BLaER1 (cell line): ENCODE data around the gene COL16A1.

Experiments used
- H3K27ac ChIP-seq: shearing (Covaris generic); formaldehyde crosslinking; 2 replicates; pipeline ENCODE4 v1.8.1; 2022
- H3K27me3 ChIP-seq: shearing (Covaris generic); formaldehyde crosslinking; 2 replicates; pipeline ENCODE4 v1.8.1; 2022
- H3K36me3 ChIP-seq: shearing (Covaris generic); formaldehyde crosslinking; 2 replicates; pipeline ENCODE4 v1.8.1; 2022
- H3K4me1 ChIP-seq: shearing (Covaris generic); formaldehyde crosslinking; 2 replicates; pipeline ENCODE4 v1.8.1; 2022
- H3K4me2 ChIP-seq: shearing (Covaris generic); formaldehyde crosslinking; 2 replicates; pipeline ENCODE4 v1.8.1; 2022
- H3K4me3 ChIP-seq: shearing (Covaris generic); formaldehyde crosslinking; 2 replicates; pipeline ENCODE4 v1.8.1; 2022
- H3K9ac ChIP-seq: shearing (Covaris generic); formaldehyde crosslinking; 2 replicates; pipeline ENCODE4 v1.8.1; 2022
- H3K9me3 ChIP-seq: shearing (Covaris generic); formaldehyde crosslinking; 2 replicates; pipeline ENCODE4 v1.8.1; 2022
- H4K20me1 ChIP-seq: shearing (Covaris generic); formaldehyde crosslinking; 2 replicates; pipeline ENCODE4 v1.8.1; 2022
- Cebpa-rat ChIP-seq: shearing (Covaris generic); IDR thresholded peaks from 2 replicates; pipeline ENCODE4 v1.8.1; 2022

COL16A1 gene

DNA sequence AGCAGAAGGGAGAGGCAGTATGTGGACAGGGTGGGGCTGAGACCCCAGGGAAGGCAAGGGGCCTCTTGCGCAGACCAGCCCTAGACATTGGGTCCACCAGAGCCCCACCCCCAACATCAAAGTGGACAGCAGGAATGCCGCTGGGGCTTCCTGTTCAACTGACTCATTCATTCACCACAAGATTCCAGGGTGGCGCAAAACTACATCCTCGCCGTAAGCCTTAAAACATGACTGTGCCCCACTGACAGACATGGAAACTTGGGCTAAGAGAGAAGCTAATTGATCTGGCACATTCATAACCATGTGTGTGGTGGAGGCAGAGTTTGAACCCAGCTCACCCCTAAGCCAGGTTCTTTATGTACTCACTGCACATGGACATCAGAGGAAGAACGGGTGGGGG lies 14.0 kb downstream of the COL16A1 start:
- Histone ChIP-seq H3K27me3 (no peaks in the 10 kb centered on the region), H3K9me3 (no peaks in the 10 kb centered on the region), H3K27ac (no peak overlapping the region), H3K4me3 (no peak overlapping the region), H3K36me3 (no peaks in the 10 kb centered on the region), H3K4me1 (no peaks in the 10 kb centered on the region), H3K9ac (no peak overlapping the region), H3K4me2 (no peak overlapping the region), H4K20me1 (no peaks in the 10 kb centered on the region)
- TF ChIP-seq Cebpa-rat: no peak

DNA sequence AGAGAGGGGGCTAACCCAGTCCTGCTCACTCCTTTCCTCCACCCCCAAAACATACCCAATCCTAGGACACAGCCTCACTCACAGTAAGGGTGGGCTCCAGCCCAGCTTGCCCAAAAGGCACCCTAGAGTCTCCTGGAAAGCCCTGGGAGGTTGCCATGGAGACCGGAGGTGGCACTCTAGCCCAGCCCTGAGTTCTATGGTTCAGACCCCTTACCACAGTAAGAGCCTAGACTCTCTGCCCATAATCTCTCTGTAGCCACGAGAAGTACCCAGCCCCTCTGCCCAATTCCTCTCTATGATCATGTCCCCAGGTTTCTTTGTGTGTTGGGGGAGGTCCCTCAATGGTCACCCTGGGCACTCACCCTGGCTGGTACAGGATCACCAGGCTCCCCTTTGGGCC lies 14.4 kb downstream of the COL16A1 start:
- no peak overlapping the region for H3K27ac ChIP-seq
- no peak overlapping the region for H3K4me3 ChIP-seq
- H3K27me3 ChIP-seq: no peaks in the 10 kb centered on the region
- no peak overlapping the region for H3K9ac ChIP-seq
- H3K4me2 ChIP-seq: no peak overlapping the region
- H4K20me1 ChIP-seq: no peaks in the 10 kb centered on the region
- TF ChIP-seq Cebpa-rat: no peak
- no peaks in the 10 kb centered on the region for H3K36me3 ChIP-seq
- no peaks in the 10 kb centered on the region for H3K9me3 ChIP-seq
- no peaks in the 10 kb centered on the region for H3K4me1 ChIP-seq

DNA sequence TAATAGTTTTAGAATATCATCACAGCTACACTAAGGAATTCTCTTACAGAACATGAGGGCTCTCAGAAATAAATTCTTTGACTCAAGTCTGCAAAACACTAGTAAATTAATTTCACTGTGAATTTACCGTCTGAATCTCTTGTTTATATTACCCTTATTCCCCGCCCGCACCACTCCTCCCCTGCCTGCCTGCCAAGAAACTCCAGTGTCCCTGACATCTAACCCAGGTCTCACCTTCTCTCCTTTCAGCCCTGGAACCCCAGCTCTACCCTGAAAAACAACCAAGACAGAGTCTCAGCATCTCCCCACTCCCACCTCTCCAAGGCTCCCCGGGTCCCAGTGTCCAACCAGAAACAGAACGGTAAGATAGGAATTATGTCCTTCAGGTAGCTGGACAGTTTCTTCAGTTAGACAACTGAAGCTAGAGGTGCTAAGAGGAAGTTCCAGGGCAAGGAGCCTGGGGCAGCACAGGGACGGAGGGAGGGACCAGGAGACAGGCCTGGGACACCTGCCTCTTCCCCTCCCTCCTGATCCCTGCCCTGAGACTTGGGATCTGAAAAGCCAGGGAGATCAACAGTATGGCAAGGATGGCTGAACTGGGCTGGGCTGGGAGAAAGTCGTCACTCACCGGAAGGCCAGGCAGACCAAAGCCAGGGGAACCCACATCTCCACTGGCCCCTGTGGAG lies 15.4 kb downstream of the COL16A1 start:
- no peak overlapping the region for H3K27ac ChIP-seq
- no peak overlapping the region for H3K4me2 ChIP-seq
- no peaks in the 10 kb centered on the region for H3K9me3 ChIP-seq

DNA sequence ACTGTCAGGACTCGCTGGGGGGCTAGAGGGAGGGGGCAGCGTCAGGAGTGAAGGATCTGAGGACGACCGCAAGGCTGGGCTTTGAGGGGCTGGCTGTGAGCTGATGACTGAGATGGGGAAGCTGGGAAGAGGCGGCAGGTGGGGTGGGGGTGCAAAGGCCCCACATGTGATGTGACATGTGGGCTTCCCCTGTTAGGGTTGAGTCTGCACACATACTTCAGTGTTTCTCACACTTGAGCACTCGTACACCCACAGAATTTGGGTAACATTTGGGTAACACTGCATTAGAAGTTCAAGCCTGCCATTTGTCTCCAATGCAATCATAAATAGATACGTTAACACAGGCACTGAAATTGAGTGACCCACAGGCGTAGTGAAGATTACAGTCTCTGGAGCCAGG lies 16.2 kb downstream of the COL16A1 start:
- no peaks in the 10 kb centered on the region for H3K9me3 ChIP-seq
- no peaks in the 10 kb centered on the region for H4K20me1 ChIP-seq
- H3K36me3 ChIP-seq: no peaks in the 10 kb centered on the region
- H3K4me2 ChIP-seq: no peak overlapping the region
- no peak overlapping the region for H3K9ac ChIP-seq
- no peak overlapping the region for H3K4me3 ChIP-seq
- no peaks in the 10 kb centered on the region for H3K4me1 ChIP-seq
- TF ChIP-seq Cebpa-rat: no peak
- H3K27ac ChIP-seq: no peak overlapping the region
- no peaks in the 10 kb centered on the region for H3K27me3 ChIP-seq

More for the DNA sequence above, 15.4 kb downstream of the COL16A1 start:
- TF ChIP-seq Cebpa-rat: no peak
- no peaks in the 10 kb centered on the region for H3K36me3 ChIP-seq
- no peaks in the 10 kb centered on the region for H3K4me1 ChIP-seq
- H3K4me3 ChIP-seq: no peak overlapping the region
- H3K27me3 ChIP-seq: no peaks in the 10 kb centered on the region
- no peak overlapping the region for H3K9ac ChIP-seq
- no peaks in the 10 kb centered on the region for H4K20me1 ChIP-seq

DNA sequence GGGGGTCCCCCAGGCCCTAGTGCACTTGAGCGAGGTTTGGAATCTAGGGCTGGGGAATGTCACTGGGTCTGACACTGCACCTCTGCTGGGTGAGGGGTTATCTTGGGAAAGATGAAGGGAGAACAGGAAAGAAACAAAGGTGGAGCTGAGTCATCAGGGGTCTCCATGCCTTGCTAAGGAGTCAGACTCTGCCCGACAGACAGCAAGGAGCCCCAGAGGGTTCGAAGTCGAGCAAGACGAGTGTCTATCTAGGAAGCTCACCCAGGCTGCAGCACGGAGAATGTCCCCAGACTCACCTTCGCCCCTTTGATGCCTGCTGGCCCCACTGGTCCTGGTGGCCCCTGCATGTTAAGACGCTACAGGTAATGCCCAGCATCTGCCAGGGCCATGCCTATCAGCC lies 18.0 kb downstream of the COL16A1 start:
- Histone ChIP-seq H3K36me3 (no peaks in the 10 kb centered on the region), H3K4me2 (no peak overlapping the region), H3K27me3 (no peaks in the 10 kb centered on the region), H4K20me1 (no peaks in the 10 kb centered on the region), H3K9ac (no peak overlapping the region), H3K27ac (no peak overlapping the region), H3K9me3 (no peaks in the 10 kb centered on the region), H3K4me3 (no peak overlapping the region), H3K4me1 (peaks cover 6% of the 10 kb centered on the region; the same call in 1 of the 2 replicates)
- no peak for TF ChIP-seq Cebpa-rat

DNA sequence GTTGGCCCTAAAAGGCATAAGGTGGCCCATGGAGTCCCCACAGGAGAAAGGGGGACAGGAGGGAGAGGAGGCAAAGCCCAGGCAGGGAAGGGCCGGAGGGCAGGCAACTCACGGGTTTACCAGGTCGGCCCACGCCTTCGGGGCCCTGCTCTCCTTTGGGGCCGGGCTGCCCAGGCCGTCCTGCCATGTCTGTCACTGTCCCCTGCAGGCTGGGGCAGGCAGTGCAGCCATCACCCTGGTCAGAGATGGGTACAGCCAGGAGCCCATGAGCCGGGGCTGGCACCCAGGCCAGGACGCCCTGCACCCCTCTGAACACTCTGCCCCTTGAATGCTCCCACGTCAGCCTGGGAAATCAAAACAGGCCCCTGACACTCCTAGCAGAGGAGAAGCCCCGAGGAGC lies 19.8 kb downstream of the COL16A1 start:
- no peak overlapping the region for H3K4me2 ChIP-seq

DNA sequence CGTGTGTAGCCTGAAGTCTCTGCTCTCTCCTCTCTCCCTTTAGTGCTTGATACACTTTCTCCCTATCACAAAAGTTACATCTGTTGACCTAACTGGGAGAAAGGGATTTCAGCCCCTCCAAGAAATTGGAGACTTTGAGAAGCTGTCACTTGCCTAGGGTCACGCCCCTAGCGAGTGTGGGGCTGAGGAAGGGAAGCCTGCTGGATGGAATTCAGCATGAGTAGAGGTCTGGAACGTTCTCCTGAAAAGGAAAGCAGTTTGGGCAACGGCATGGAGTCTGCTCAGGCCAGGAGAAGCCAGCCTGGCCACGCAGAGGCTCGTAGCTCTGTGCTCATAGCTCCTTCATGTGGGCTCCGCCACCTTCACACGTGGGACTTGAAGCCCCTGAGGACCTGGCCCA lies 22.4 kb downstream of the COL16A1 start:
- H3K27me3 ChIP-seq: no peaks in the 10 kb centered on the region
- H3K4me3 ChIP-seq: no peak overlapping the region
- TF ChIP-seq Cebpa-rat: no peak
- no peaks in the 10 kb centered on the region for H3K36me3 ChIP-seq
- no peaks in the 10 kb centered on the region for H4K20me1 ChIP-seq
- H3K4me1 ChIP-seq: peaks cover 10% of the 10 kb centered on the region; the same call in 1 of the 2 replicates
- H3K4me2 ChIP-seq: no peak overlapping the region
- no peak overlapping the region for H3K27ac ChIP-seq
- no peaks in the 10 kb centered on the region for H3K9me3 ChIP-seq
- no peak overlapping the region for H3K9ac ChIP-seq

More for the DNA sequence above, 19.8 kb downstream of the COL16A1 start:
- Histone ChIP-seq H3K9me3 (no peaks in the 10 kb centered on the region), H3K27ac (no peak overlapping the region), H4K20me1 (no peaks in the 10 kb centered on the region), H3K4me1 (peaks cover 6% of the 10 kb centered on the region; the same call in 1 of the 2 replicates), H3K36me3 (no peaks in the 10 kb centered on the region), H3K9ac (no peak overlapping the region), H3K4me3 (no peak overlapping the region), H3K27me3 (no peaks in the 10 kb centered on the region)
- no peak for TF ChIP-seq Cebpa-rat

DNA sequence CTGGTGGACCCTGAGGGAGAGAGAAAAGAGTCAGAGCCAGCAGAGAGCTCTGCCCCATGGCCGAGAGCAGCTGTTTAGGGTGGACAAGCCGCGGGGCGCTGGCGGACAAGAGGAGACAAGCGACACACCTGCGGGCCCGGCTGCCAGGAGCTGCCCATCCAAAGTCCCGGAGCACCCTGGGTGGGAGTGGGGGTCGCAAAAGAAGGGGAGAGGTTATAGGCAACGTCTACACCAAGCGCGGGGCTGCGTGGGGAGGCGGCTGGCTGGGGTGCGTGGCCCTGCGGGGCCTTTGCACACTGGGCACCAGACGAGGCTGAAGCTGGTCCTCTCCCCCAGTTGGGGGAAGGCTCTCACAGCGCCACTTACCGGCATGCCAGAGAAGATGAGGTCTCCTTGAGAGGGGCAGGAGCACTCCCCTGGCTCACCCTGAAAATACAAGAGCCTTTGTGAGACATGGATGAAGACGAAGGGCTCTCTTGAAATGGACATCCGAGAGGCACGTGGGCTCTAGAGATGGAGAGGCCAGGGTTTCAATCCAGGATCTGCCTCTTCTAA lies 24.1 kb downstream of the COL16A1 start:
- H3K27ac ChIP-seq: no peak overlapping the region
- H3K4me2 ChIP-seq: no peak overlapping the region
- H3K9ac ChIP-seq: no peak overlapping the region
- H3K27me3 ChIP-seq: no peaks in the 10 kb centered on the region
- H3K4me3 ChIP-seq: no peak overlapping the region
- H3K36me3 ChIP-seq: no peaks in the 10 kb centered on the region
- TF ChIP-seq Cebpa-rat: no peak
- H3K9me3 ChIP-seq: no peaks in the 10 kb centered on the region
- peaks cover 10% of the 10 kb centered on the region; the same call in 1 of the 2 replicates for H3K4me1 ChIP-seq
- H4K20me1 ChIP-seq: no peaks in the 10 kb centered on the region

DNA sequence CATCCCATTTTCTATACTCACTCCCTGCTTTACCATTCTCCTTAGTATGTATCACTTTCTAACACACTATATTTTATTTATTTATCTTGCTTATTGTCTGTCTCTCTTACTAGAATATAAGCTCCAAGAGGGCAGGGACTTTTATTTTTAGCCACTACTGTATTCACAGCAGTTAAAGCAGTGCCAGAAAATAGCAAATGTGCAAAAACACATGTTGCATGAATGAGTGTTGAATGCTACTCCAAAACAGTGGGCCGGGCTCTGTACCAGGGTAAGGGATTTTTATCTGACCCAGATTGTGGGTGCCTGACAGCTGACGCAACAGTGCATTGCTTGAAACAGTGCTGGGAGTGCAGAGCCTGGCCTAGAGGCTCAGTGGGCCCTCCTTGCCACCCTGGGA lies 24.7 kb downstream of the COL16A1 start:
- Histone ChIP-seq H3K9ac (no peak overlapping the region), H3K4me2 (no peak overlapping the region), H3K27me3 (no peaks in the 10 kb centered on the region), H3K4me1 (peaks cover 10% of the 10 kb centered on the region; the same call in 1 of the 2 replicates), H3K9me3 (no peaks in the 10 kb centered on the region), H3K36me3 (no peaks in the 10 kb centered on the region), H3K27ac (no peak overlapping the region), H3K4me3 (no peak overlapping the region), H4K20me1 (no peaks in the 10 kb centered on the region)
- TF ChIP-seq Cebpa-rat: no peak

DNA sequence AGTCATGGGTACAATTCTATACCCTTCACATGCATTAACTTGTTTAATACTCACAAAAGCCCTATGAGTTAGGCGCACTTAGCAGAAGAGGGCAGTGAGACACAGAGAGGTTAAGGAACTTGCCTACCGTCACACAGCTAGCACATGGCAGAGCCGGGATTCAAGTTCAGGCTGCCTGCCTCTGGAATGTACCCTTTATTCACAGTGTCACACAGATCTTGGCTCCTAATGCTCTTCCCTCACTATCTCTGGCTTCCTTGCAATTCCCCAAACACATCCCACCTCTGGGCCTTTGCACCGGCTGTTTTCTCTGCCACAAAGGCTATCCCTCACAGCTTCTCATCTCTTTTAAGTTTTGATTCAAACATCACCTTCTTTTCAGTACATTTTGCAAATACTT lies 25.1 kb downstream of the COL16A1 start:
- no peaks in the 10 kb centered on the region for H3K27me3 ChIP-seq
- TF ChIP-seq Cebpa-rat: no peak
- H3K36me3 ChIP-seq: no peaks in the 10 kb centered on the region
- no peak overlapping the region for H3K27ac ChIP-seq
- H3K4me2 ChIP-seq: no peak overlapping the region
- no peak overlapping the region for H3K4me3 ChIP-seq
- no peaks in the 10 kb centered on the region for H4K20me1 ChIP-seq
- peaks cover 10% of the 10 kb centered on the region; the same call in 1 of the 2 replicates for H3K4me1 ChIP-seq
- no peaks in the 10 kb centered on the region for H3K9me3 ChIP-seq
- H3K9ac ChIP-seq: no peak overlapping the region
